DOHH2 (cell line): ENCODE data around the gene TSSK1B.
"Not testable (repeated sequence)": the region's sequence is repeated elsewhere in the genome, so short reads cannot be mapped to it uniquely, and the experiment has no call there.

Experiments used
- H3F3A ChIP-seq: fragments of 200-600 bp; sonication (generic), shearing (Covaris generic); 2 replicates; pipeline ENCODE4 v1.6.0; 2016; ENCODE audit warnings: antibody characterized with exemption, mild to moderate bottlenecking; ENCODE audit not compliant: control insufficient read depth, insufficient read depth
- H3K27ac ChIP-seq: fragments of 200-600 bp; sonication (generic); 2 replicates; pipeline ENCODE4 v1.5.1; 2014; ENCODE audit warnings: low read depth, mild to moderate bottlenecking, low read length, moderate library complexity
- H3K27me3 ChIP-seq: fragments of 200-600 bp; sonication (generic); 2 replicates; pipeline ENCODE4 v1.6.1; 2014; ENCODE audit warnings: mild to moderate bottlenecking, low read length, mixed read lengths; ENCODE audit not compliant: control insufficient read depth
- H3K36me3 ChIP-seq: fragments of 200-600 bp; sonication (generic); 2 replicates; pipeline ENCODE4 v1.6.1; 2014; ENCODE audit warnings: mild to moderate bottlenecking, low read length, moderate library complexity, mixed read lengths; ENCODE audit not compliant: control insufficient read depth
- H3K4me1 ChIP-seq: fragments of 200-600 bp; sonication (generic); 2 replicates; pipeline ENCODE4 v1.6.1; 2014; ENCODE audit warnings: mild to moderate bottlenecking, low read length, mixed read lengths; ENCODE audit not compliant: control insufficient read depth
- H3K4me2 ChIP-seq: fragments of 200-600 bp; sonication (generic); 2 replicates; pipeline ENCODE4 v1.6.0; 2014; ENCODE audit warnings: mild to moderate bottlenecking, low read length, moderate library complexity
- H3K4me3 ChIP-seq: fragments of 200-600 bp; sonication (generic); 2 replicates; pipeline ENCODE4 v1.5.1; 2014; ENCODE audit warnings: mild to moderate bottlenecking, low read length, mixed read lengths
- H3K79me2 ChIP-seq: fragments of 200-600 bp; sonication (generic); 2 replicates; pipeline ENCODE4 v1.6.1; 2014; ENCODE audit warnings: mild to moderate bottlenecking, low read length, mixed read lengths; ENCODE audit not compliant: control insufficient read depth
- H3K9me2 ChIP-seq: fragments of 200-600 bp; sonication (generic); replicated peaks from 2 replicates; pipeline ENCODE4 v1.6.1; 2014; ENCODE audit warnings: mild to moderate bottlenecking, low read length, mixed read lengths; ENCODE audit not compliant: control insufficient read depth
- H3K9me3 ChIP-seq: fragments of 200-600 bp; sonication (generic); 2 replicates; pipeline ENCODE4 v1.6.1; 2014; ENCODE audit warnings: antibody characterized with exemption, low read length, mixed read lengths; ENCODE audit not compliant: control insufficient read depth, insufficient read depth
- H4K20me1 ChIP-seq: fragments of 200-600 bp; sonication (generic); 2 replicates; pipeline ENCODE4 v1.6.0; 2014; ENCODE audit warnings: low read depth, mild to moderate bottlenecking, antibody characterized with exemption, low read length, moderate library complexity; ENCODE audit not compliant: control insufficient read depth, insufficient read depth
- EZH2phosphoT487 ChIP-seq: fragments of 200-600 bp; sonication (generic); IDR thresholded peaks from 2 replicates; pipeline ENCODE4 v1.6.1; 2017; ENCODE audit warnings: borderline replicate concordance, mild to moderate bottlenecking, antibody characterized with exemption, low read length, moderate library complexity, mixed read lengths
- TF ChIP-seq, protein P1 (sequence below): fragments of 200-600 bp; sonication (generic); IDR thresholded peaks from one replicate; pipeline ENCODE4 v1.5.1; 2014; ENCODE audit warnings: antibody characterized with exemption, mild to moderate bottlenecking, low read depth, low read length; ENCODE audit not compliant: poor library complexity, severe bottlenecking

The TSSK1B gene

DNA sequence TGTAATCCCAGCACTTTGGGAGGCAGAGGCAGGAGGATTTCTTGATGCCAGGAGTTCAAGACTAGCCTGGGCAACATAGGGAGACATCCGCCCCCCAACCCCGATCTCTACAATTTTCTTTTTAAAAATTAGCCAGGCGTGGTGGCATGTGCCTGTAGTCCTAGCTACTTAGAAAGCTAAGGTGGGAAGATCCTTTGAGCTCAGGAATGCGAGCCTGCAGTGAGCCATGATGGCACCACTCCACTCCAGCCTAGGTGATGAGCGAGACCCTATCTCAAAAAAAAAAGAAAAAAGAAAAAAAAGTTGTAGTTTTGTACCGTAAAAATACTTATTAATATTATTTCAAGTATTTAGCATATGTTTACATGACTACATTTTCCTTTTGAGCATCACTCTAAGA is 29.3 kb downstream of the TSSK1B start:
- Histone ChIP-seq H3K4me3 (no peak overlapping the region), H3K4me2 (no peak overlapping the region), H4K20me1 (no peaks in the 10 kb centered on the region), H3F3A (no peaks in the 10 kb centered on the region), H3K27me3 (no peaks in the 10 kb centered on the region; the same call in 1 of the 2 replicates), H3K36me3 (no peaks in the 10 kb centered on the region), H3K9me2 (no peaks in the 10 kb centered on the region), H3K9me3 (no peaks in the 10 kb centered on the region), H3K4me1 (no peaks in the 10 kb centered on the region), H3K27ac (no peak overlapping the region), H3K79me2 (no peaks in the 10 kb centered on the region)
- no peak for TF ChIP-seq EZH2phosphoT487
- TF ChIP-seq, protein P1, sequence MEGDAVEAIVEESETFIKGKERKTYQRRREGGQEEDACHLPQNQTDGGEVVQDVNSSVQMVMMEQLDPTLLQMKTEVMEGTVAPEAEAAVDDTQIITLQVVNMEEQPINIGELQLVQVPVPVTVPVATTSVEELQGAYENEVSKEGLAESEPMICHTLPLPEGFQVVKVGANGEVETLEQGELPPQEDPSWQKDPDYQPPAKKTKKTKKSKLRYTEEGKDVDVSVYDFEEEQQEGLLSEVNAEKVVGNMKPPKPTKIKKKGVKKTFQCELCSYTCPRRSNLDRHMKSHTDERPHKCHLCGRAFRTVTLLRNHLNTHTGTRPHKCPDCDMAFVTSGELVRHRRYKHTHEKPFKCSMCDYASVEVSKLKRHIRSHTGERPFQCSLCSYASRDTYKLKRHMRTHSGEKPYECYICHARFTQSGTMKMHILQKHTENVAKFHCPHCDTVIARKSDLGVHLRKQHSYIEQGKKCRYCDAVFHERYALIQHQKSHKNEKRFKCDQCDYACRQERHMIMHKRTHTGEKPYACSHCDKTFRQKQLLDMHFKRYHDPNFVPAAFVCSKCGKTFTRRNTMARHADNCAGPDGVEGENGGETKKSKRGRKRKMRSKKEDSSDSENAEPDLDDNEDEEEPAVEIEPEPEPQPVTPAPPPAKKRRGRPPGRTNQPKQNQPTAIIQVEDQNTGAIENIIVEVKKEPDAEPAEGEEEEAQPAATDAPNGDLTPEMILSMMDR, result no peak

DNA sequence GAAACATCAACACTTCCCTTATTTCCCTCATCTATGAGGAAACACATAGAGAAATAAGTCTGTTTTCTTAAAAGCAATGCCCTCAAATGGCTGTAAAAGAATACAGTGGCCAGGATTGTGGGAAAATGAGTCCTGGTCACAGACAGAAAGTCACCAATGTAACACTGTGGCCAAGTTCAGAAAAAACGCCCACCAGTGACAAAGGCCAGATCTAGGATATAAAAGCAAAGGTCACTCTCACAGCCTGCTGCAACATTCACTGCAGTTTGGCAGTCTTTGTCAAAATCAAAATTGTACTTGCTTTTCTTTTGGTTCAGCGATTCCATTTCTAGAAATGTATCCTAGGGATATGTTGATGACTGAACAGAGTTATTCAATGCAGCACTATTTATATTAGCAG is 30.5 kb downstream of the TSSK1B start:
- no peaks in the 10 kb centered on the region for H4K20me1 ChIP-seq
- H3K9me2 ChIP-seq, result no peaks in the 10 kb centered on the region
- no peaks in the 10 kb centered on the region for H3K9me3 ChIP-seq
- no peak overlapping the region for H3K4me3 ChIP-seq
- no peak overlapping the region for H3K27ac ChIP-seq
- no peaks in the 10 kb centered on the region for H3K79me2 ChIP-seq
- no peaks in the 10 kb centered on the region for H3F3A ChIP-seq
- TF ChIP-seq, protein P1, result no peak
- TF ChIP-seq EZH2phosphoT487, result no peak
- no peaks in the 10 kb centered on the region for H3K4me1 ChIP-seq
- H3K4me2 ChIP-seq, result no peak overlapping the region
- no peaks in the 10 kb centered on the region; the same call in 1 of the 2 replicates for H3K27me3 ChIP-seq
- H3K36me3 ChIP-seq, result no peaks in the 10 kb centered on the region

DNA sequence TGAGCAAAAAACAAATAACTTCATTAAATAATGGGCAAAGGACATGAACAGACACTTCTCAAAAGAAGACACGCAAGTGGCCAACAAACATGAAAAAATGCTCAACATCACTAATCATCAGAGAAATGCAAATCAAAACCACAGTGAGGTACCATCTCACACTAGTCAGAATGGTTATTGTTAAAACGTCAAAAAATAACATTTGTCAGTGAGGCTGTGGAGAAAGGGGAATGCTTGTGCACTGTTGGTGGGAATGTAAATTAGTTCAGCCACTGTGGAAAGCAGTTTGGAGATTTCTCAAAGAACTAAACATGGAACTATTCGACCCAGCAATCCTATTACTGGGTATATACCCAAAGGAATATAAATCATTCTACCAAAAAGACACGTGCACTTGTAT is 36.8 kb downstream of the TSSK1B start:
- H3K9me2 ChIP-seq, H3K4me2 ChIP-seq, H4K20me1 ChIP-seq, H3K4me3 ChIP-seq, H3F3A ChIP-seq, H3K9me3 ChIP-seq, H3K4me1 ChIP-seq, H3K27me3 ChIP-seq, H3K79me2 ChIP-seq, H3K27ac ChIP-seq, H3K36me3 ChIP-seq: not testable (repeated sequence)

DNA sequence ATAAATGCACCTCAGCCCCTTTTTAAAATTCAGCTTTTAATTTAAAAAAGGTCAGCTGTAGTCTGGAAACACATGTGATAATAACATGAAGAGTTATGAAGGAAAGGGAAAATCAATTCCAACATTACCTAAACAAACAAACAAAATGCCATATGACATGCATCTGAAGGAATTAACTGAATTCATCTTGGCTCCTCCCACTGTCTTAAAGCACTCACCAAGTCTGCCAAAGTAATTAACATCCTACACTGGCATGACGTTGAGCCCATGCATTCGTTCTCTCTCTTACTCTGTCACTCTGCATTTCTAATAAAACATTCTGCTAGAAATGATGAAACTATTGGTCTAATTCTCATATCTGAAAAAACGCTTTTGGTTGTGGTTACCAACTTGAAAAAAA is 37.7 kb downstream of the TSSK1B start:
- TF ChIP-seq, protein P1, result no peak
- no peak for TF ChIP-seq EZH2phosphoT487
- no peaks in the 10 kb centered on the region for H4K20me1 ChIP-seq
- no peak overlapping the region for H3K4me2 ChIP-seq
- H3K79me2 ChIP-seq, result no peaks in the 10 kb centered on the region
- H3K9me3 ChIP-seq, result no peaks in the 10 kb centered on the region
- no peaks in the 10 kb centered on the region for H3K4me1 ChIP-seq
- no peaks in the 10 kb centered on the region for H3K27me3 ChIP-seq
- H3F3A ChIP-seq, result no peaks in the 10 kb centered on the region
- H3K4me3 ChIP-seq, result no peak overlapping the region
- H3K36me3 ChIP-seq, result no peaks in the 10 kb centered on the region
- no peaks in the 10 kb centered on the region for H3K9me2 ChIP-seq
- H3K27ac ChIP-seq, result no peak overlapping the region
